ENCODE results near the gene UGT2B17.

Gene UGT2B17

DNA sequence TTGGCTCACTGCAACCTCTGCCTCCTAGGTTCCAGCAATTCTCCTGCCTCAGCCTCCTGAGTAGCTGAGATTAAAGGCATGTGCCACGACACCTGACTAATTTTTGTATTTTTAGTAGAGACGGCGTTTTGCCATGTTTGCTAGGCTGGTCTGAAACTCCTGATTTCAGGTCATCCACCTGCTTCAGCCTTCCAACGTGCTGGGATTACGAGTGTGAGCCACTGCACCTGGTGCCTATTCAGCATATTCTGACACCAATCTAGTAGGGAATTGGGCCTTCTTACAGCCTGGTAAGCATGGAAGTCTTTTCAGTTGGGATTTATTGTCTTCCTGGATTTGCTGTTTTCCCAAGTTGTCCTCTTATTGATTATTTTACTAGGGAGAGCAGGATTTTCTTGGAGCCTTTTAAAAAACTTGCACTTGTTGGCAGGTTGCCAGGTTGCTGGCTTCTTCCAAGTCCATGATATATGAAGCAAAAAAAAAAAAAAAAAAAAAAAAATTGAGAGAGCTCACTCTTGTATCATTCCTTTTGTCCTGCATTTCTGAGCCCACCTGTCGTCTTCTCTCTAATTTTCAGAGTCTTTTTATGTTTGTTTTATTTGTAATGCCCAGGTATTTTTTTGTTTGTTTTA is 85.2 kb downstream of the UGT2B17 start:
- Histone ChIP-seq H3K9me3 (ENCODE audit: low read length) (no peaks in the 10 kb centered on the region), H2AFZ (ENCODE audit: low read depth, low read length) (no peak overlapping the region), H3K4me1 (ENCODE audit: insufficient read depth, low read length) (no peaks in the 10 kb centered on the region), H3K36me3 (ENCODE audit: insufficient read depth, low read length) (no peaks in the 10 kb centered on the region), H3K27me3 (ENCODE audit: insufficient read depth, low read length) (no peaks in the 10 kb centered on the region), H3K4me3 (ENCODE audit: low read length) (no peak overlapping the region)

DNA sequence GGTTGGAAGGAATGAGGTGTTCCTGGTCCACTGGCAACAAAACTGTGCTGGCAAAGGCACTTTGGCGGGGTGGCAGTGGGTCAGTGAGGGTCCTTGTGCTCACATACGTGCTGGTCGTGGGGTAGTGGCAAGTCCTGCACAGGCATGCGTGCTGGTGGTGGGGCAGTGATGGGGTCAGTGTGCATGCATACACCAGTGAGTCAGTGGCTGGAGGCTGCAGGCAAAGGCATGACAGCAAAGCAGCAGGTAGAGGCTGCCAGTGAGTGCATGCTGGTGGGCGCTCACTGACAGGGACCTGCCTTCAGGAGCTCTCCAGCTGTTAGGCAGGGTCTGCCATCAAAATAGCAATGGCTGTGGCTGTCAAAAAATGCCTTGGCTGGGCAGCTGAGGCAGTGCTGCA is 86.8 kb downstream of the UGT2B17 start:
- Histone ChIP-seq H3K4me3 (ENCODE audit: low read length) (no peak overlapping the region), H3K4me1 (ENCODE audit: insufficient read depth, low read length) (no peaks in the 10 kb centered on the region), H3K9me3 (ENCODE audit: low read length) (no peaks in the 10 kb centered on the region), H3K27me3 (ENCODE audit: insufficient read depth, low read length) (no peaks in the 10 kb centered on the region), H2AFZ (ENCODE audit: low read depth, low read length) (no peak overlapping the region), H3K36me3 (ENCODE audit: insufficient read depth, low read length) (no peaks in the 10 kb centered on the region)
